Neural progenitor cell (in vitro differentiated cells): ENCODE results near the gene CTU1.

Source experiments
- EZH2 ChIP-seq: fragments of 200-600 bp; sonication (generic); IDR thresholded peaks from 2 replicates; pipeline ENCODE4 v1.6.1; 2017; ENCODE audit warnings: antibody characterized with exemption, mild to moderate bottlenecking, moderate library complexity
- EZH2phosphoT487 ChIP-seq: fragments of 200-600 bp; sonication (generic); IDR thresholded peaks from 2 replicates; pipeline ENCODE4 v1.6.1; 2017; ENCODE audit warnings: antibody characterized with exemption
- TF ChIP-seq, protein P1 (sequence below): fragments of 200-600 bp; sonication (generic); IDR thresholded peaks from 2 replicates; pipeline ENCODE4 v1.5.1; 2017; ENCODE audit warnings: antibody characterized with exemption, mild to moderate bottlenecking

DNA sequence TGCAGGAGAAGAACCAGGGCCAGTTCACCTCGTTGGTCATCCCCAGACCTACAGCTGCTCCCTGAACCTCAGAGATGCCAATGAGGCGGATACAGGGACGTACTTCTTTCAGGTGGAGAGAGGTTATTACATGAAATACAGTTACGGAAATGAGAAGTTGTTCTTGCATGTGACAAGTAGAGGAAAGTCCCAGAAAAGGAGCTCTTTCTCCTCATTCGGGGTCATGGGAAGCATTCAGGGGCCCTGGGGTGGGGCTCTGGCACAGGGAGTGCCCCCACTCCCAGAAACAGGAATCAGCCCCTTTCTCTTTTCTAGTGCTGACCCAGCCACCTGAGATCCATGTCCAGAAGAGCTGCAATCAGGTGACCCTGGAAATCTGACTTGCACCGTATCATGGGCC, 12.0 kb upstream of the CTU1 start:
- TF ChIP-seq, protein P1, sequence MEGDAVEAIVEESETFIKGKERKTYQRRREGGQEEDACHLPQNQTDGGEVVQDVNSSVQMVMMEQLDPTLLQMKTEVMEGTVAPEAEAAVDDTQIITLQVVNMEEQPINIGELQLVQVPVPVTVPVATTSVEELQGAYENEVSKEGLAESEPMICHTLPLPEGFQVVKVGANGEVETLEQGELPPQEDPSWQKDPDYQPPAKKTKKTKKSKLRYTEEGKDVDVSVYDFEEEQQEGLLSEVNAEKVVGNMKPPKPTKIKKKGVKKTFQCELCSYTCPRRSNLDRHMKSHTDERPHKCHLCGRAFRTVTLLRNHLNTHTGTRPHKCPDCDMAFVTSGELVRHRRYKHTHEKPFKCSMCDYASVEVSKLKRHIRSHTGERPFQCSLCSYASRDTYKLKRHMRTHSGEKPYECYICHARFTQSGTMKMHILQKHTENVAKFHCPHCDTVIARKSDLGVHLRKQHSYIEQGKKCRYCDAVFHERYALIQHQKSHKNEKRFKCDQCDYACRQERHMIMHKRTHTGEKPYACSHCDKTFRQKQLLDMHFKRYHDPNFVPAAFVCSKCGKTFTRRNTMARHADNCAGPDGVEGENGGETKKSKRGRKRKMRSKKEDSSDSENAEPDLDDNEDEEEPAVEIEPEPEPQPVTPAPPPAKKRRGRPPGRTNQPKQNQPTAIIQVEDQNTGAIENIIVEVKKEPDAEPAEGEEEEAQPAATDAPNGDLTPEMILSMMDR, result no peak
- TF ChIP-seq EZH2 (no peak), EZH2phosphoT487 (no peak)
